Raji (cell line): Measurements from ENCODE around the gene NEMP2.

Source experiments
- POLR2A ChIP-seq: IDR thresholded peaks from 2 replicates; pipeline ENCODE4 v1.6.1; 2011; ENCODE audit warnings: low read depth, low read length, control low read depth; ENCODE audit not compliant: insufficient read depth

Gene NEMP2

DNA sequence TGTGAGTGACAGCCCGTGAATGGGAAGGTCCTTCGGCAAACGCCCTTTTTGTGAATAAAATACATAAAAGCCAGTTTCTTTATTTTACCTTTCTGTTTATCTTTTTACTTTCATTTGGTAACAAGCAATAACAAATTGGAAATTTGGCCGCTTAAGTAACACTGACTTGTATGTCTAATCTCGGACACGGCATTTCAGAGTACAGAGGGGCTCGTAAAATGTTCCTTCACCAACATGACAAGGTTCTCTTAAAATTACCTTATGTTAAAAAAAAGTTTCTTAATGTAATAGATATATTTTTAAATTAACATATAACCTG, 558 bp upstream of the NEMP2 start:
- TF ChIP-seq POLR2A, result no peak

DNA sequence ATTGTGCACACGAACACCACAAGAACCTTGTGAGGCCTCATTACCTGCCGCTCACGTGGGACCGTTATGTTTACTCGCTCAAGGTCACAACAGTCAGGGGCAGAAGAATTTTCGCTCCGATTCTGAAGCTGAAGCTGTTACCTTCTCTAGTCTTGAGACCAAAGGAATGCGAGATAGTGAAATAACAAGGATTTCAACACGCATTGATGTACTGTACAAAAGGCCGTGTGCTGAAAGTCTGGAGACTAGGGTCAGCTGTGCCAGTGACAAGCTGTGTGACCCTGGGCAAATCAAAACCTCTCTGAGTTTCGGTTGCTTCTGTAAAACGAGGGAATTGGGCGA, 583 bp downstream of the NEMP2 start:
- TF ChIP-seq POLR2A, result peak; percentile 54; the same call in 1 of the 2 replicates

DNA sequence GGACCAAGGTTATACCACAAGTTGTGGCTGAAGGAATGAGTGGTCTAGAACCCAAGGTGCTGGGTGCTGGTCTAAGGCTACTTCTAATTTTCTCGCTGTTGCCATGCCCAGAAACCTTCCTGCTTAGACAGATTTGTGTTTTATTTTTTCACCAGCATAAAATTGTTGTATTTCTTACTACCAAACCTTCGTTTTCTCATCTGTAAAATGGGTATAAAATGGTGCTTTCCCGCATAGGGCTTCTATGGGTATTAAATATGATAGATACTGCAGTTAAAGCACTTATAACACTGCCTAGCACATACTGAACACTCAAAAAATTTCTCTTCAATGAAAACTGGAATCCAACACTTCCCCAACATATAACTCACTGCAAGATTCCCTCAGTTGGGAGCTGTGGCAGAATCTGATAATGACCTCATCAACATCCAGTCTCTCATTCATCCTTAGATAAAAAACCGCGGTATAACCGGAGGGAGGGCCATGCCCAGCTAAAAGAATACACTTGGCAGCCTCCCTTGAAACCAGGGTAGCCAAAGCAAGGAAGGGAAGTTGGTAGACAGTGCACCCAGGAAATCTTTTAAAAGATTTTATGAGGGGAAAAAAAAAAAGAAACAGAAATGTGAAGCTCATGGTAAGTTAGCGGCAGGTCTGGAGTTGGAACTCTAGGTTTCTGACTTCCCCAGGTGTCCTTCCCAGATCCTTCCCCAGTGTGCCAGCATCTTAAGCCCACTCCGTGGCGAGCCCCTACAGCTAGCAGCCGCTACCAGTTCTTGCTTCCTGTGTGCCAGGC, 1.2 kb downstream of the NEMP2 start:
- no peak for TF ChIP-seq POLR2A

DNA sequence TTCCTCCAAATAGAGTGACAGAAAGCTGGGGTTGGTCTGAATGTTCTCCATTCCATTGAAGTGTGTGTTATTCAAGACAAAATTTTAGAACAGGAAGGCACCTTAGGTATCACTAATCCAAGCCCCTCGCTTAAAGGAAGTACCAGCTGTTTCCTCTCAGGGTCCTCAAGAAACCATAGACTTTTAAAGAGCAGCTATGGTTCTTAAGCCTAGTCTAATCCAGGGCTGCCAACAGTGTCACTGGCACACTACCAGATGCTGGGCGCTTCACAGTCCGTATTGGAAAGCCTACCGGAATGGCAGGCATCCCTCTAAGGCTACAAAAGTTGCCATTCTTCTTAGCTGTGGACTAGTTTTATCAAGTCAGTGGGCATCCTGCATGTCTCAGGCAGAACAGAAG, 1.9 kb downstream of the NEMP2 start:
- TF ChIP-seq POLR2A, result no peak

DNA sequence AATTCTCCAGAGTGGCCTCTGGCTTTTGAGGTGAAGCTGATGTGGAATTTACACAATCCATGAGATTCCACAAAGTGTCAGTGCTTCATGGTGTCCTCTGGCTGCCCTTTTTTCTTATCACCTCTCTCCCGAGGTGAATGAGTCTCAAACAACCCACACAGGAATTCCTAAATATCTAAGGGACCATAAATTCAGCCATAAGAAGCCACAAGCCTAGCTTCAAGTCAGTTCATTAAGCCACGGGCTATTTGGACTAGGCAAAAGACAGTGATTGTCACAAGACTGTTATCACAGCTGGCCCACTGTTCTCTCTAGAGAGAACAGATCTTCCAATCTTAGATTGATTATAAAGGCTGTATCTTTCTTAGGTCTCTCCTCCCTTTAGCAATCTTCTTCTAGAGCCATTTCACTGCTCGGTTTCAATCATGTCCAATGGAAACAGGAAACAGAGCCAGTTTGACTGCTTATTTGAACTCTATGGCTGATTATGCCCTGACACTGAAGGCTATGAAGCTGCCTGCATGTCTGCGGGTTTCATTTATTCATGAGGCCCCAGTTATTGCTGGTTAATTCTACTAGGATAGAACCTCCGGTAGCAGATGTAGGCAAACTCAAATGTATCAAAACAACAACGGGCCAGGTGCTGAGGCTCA, 4.1 kb downstream of the NEMP2 start:
- no peak for TF ChIP-seq POLR2A

DNA sequence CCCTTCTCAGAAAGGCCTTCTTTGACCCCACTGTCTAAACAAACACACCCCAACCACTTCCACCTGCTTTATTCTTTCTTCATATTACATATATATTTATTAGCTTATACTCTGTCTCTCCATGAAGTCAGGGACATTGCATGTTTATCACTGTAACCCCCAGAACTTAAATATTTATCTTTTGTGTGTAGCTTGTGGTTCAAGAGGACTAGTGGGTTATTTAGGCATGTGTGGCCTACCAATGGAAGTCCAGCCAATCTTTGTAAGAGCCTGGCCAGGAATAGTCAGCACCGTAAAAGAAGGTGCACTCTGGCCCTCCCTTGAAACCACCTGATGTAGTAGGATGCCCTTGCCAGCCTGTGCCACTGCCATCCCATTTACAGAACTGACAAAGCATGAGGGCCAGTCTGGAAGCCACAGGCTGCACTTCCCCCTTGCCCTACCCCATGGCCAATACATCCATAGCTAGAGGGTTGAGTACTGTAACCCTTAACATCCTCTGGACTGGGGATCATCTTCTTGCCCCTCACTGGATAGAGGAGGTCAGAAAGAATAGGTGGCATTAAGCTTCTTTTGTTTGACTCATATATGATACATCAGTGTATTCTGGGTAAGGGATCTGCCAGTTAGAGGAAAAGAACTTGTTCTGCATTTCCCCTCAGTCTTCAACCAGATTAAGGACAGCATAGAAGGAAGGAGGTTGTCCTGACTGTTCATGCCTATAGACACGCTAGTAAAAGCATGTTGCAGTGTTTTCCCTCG, 4.9 kb downstream of the NEMP2 start:
- TF ChIP-seq POLR2A, result no peak

DNA sequence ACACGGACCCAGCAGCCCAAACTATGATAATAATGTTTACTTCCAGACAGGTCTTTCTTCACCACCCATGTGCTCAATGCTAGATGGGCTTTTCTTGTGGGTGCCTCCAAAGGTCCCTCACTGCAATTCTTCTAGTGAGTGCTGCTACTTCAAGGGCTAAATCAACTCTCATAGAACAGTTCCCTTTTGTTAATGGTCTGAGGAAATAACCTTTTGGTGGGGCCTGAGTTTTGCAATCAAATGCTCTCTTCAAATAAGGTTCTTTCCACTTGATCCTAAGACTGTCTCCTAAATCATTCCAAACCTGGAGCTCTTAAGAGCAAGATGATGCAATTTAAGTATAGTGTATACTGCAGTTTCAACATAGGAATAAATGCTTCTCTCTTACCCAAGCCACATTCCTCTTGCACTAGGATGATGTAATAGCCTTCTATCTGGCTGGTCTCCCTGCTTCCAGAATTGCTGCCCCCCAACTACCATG, 6.0 kb downstream of the NEMP2 start:
- TF ChIP-seq POLR2A, result no peak

DNA sequence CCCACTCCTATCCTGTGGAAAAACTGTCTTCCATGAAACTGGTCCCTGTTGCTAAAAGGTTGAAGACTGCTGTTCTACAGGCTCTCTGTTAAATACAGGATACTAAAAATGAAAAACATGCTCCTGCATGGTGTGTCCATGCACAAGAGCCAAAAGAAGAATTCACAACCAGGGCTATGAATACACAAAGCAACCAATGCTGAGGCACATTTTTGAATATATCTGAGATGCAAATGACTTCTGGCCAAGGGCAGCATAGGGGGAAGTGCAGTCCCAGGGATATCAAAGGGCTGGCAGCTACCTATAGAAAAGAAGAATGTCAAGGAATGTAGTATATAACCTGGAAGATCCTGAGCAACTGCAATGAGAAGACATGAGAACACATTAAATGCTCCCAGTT, 6.6 kb downstream of the NEMP2 start:
- no peak for TF ChIP-seq POLR2A

DNA sequence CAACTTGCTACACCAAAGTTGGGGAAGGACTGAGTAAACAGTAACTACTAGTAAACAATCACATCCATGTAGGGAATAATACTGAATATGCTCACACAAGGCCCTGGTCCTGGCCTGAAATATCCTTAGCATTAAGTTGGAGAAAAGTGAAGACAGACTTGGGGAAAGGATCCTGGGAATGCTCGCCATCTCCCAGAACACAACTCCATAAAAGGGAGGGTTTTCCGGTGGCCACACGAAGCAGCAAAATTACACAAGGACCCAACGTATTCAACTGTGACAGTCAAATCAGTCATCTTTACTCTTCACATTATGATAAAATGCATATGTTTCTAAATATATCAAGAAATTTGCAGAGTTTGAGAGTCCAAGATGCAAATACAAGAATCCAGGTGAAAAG, 7.3 kb downstream of the NEMP2 start:
- no peak for TF ChIP-seq POLR2A

DNA sequence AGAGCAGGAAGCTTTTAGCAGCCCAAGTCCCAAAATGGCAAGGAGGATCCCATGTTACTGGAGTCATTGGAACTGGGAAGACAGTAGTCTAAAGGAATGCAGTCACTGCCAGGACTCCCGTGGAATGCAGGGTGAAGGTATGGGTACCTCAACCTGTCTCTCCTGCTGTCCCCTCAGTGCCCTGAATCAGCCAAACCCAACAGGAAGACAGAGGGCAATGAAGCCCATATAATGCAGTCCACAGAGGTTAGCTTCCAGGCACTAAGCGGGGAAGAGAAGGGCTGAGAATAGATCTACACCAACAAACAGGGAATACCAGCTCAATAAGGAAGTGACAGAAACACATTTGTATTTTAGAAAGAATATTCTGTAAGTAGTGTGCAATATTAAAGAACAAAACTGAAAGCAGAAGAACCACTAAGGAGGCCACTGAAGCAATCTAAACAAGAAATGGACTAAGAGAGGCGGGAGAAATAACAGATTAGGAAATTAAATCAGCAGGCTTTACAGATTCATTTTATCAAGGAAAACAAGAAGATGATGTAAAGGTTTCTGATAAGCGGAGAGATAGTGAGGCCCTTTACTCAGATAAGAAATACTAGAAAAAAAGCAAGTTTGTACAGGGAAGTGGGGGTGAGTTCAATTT, 8.3 kb downstream of the NEMP2 start:
- no peak for TF ChIP-seq POLR2A

DNA sequence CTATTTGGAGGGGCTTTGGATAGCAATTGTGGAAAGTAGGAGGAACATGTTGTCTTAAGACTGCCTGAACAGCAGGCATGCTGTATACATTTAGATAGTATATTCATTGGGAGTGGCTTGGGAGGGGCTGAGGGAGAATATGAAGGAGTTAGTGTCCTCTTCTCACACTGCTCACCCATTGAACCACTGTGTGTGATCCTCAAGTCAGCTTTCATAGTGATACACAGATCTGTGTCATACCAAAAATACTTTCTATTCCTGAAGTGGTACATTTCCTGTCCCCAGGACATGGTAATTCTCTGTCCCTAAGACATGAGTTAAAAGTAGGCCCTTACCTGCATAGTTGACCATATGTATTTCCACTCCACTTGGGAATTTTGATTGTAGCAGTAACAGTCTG, 9.6 kb downstream of the NEMP2 start:
- no peak for TF ChIP-seq POLR2A

DNA sequence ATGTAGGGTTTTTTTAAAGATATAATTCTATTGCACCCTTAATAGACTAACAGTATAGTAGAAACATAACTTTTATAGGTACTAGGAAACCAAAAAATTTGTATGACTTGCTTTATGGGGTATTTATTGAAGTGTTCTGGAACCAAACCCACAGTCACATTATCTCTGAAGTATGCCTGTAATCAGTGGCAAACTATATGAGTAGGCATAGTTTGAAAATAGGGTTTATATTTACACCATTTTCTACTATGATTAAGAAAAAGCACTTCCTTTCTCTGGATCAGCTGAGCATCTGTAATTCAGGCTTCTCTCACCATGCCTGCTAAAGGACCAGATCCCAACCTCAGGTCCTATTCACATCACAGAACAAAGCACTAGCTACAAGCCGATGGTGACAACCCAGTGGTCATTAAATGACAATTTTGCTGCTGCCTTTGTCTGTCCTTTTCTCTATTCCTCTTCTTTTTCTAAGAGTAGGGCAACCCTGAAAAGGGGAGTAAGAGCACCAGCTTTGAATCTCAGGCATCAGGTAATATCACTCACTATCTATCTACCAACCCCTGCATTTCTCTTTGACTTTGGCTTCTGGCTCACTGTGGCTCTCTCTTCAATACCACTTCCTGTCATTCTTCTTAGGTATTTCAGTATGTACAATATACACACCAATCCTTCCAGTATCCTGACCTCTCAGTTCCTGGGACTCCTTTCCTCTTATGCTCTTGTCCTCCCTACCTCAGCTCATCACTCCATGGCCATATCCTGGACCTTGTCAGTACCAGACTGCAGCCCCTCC, 14.4 kb downstream of the NEMP2 start:
- no peak for TF ChIP-seq POLR2A

DNA sequence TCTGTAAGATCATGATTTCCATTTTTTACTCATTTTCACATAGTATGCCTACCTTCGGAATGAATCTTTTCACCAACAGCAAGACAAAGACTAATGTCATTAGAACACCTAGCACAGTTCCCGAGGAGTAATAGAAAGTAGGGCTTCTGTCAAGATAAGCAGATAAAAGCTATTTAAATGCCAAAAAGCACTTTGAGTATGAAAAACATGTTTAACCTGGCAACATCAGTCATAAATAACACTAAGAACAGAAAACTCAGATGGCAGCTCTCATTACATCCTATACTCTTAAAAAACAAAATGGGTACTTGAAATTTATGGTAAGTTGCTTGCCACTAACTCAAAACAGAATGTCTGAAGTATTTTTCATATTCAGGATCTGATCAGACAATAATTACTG, 17.1 kb downstream of the NEMP2 start:
- TF ChIP-seq POLR2A, result no peak

DNA sequence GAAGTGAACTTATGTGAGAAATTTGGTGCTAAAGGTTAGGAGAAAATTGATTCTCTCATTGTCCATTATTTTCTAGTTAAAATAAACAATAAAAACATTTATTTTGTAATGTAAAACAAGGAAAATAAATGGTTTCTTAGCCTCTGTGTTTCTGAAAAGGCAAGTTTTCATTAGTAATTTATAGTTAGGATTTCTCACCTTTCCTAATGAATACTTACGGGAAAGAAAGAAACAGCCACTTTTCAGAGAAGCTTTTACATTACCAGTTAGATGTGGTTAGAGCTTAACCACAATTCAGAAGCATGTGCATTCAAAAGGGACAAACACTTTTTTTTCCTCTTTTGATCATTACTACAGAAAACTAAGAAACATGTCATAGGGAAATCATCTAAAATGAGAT, 18.8 kb downstream of the NEMP2 start:
- TF ChIP-seq POLR2A, result no peak

DNA sequence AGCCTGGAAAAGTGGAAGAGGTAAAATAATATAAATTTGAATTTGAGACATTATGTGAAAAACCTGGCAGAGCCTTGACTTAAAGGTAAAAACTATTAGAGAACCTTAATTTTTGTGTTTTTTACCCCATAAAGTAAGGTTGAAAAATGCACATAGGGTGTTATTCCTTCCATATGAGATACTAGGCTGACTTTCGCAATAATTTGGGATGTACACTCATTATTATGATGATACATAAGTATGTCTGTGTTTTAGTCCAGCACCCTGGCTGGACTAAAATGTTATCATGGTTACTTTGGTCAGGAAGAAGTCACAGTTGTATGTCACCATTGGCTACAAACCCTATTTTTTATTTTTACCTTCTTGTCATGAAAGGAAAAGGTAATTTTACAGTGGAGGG, 19.8 kb downstream of the NEMP2 start:
- TF ChIP-seq POLR2A, result no peak
